Measurements from ENCODE around the gene MMD2.

Gene MMD2

DNA sequence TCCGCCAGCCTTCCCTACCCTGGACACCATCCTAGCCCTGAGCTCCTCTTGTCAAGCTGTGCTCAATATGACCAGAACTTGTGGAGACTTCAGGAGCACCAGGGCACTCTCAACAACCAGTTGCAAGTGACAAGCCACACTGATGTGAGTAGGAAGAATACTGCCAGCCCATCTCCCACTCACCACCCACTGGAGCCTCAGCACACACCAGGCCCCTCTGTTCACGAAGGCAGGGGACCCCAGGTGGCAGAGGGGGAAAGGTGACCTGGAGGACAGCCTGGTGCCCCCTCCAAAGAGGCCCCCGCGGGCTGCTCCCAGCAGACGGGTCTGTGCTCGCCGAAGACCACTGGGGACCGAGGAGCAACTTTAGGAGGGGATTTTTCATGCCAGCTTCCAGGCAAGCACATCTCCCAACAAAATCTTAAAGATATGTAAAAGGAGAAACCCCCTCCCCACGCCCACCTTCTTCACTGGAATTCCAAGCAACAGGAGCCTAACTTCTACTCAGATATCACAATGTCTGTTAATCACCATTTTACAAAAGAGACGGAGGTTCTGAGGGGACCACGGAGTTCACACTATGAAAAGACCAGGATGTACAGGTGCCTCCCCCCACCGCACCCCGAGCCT is 1.0 kb downstream of the MMD2 start:
- no peak for DNase-seq (ENCODE audit: extremely low read depth, low read depth)
- no peak overlapping the region for H3K4me3 ChIP-seq (replicated peaks; ENCODE audit: low read depth, low read length)
- no peak for TF ChIP-seq CTCF (IDR thresholded peaks at IDR 0.05; ENCODE audit: low read depth, low read length, missing control alignments)

GRCh38 chr7:4951903-4952636 is 6.9 kb downstream of the MMD2 start:
- no peak for TF ChIP-seq CTCF (IDR thresholded peaks at IDR 0.05; ENCODE audit: low read depth, low read length, missing control alignments)
- DNase-seq (ENCODE audit: extremely low read depth, low read depth) = no peak
- no peak overlapping the region for H3K4me3 ChIP-seq (replicated peaks; ENCODE audit: low read depth, low read length)

- no peak overlapping the region for H3K4me3 ChIP-seq (replicated peaks; ENCODE audit: low read depth, low read length)
- TF ChIP-seq CTCF (IDR thresholded peaks at IDR 0.05; ENCODE audit: low read depth, low read length, missing control alignments) = no peak
- DNase-seq (ENCODE audit: extremely low read depth, low read depth) = no peak
Measured at GRCh38 chr7:4951304-4951703, 7.7 kb downstream of the MMD2 start.

DNA sequence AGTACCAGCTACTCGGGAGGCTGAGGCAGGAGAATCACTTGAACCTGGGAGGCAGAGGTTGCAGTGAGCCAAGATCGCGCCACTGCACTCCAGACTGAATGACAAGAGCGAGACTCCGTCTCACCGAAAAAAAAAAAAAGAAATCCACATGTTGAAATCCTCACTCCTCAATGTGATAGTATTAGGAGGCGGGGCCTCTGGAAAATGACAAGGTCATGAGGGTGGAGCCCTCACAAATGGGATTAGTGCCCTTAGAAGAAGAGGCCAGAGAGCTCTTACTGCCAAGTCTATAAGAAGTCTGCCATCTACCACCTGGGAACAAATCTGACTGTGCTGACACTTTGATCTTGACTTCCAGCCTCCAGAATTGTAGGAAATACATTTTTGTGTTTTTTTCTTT is 10.6 kb downstream of the MMD2 start:
- H3K4me3 ChIP-seq (replicated peaks; ENCODE audit: low read depth, low read length) = no peak overlapping the region
- DNase-seq (ENCODE audit: extremely low read depth, low read depth) = no peak
- no peak for TF ChIP-seq CTCF (IDR thresholded peaks at IDR 0.05; ENCODE audit: low read depth, low read length, missing control alignments)

DNA sequence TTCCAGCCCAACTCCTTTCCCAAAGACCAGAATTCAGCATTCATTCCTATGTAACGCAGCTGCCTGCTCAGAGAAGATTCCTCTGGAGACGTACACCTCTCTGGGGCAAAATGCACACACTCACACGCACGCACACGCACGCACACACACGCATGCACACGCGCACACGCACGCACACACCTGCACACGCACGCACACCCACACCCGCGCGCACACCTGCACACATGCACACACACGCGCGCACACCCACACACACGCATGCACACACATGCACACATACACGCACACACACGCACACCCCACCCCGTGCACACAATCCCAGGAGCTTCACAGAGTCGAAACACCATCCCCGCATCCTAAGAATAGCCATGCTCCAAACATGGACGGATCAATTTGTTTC is 13.0 kb downstream of the MMD2 start:
- H3K4me3 ChIP-seq (replicated peaks; ENCODE audit: low read depth, low read length) = no peak overlapping the region
- no peak for DNase-seq (ENCODE audit: extremely low read depth, low read depth)
- no peak for TF ChIP-seq CTCF (IDR thresholded peaks at IDR 0.05; ENCODE audit: low read depth, low read length, missing control alignments)

GRCh38 chr7:4944939-4945338 is 14.0 kb downstream of the MMD2 start:
- DNase-seq (ENCODE audit: extremely low read depth, low read depth) = no peak
- TF ChIP-seq CTCF (IDR thresholded peaks at IDR 0.05; ENCODE audit: low read depth, low read length, missing control alignments) = no peak
- no peak overlapping the region for H3K4me3 ChIP-seq (replicated peaks; ENCODE audit: low read depth, low read length)

Data from HFF-Myc (cell line).